HG03108 (cell line): ENCODE measurements around the gene ACOT4.
"Not testable (repeated sequence)": the region's sequence is repeated elsewhere in the genome, so short reads cannot be mapped to it uniquely, and the experiment has no call there.

Source experiments
- ATAC-seq: cut with Tn5 transposase; IDR thresholded peaks from one replicate; pipeline ENCODE4 v1.9.1; 2021; ENCODE audit warnings: moderate library complexity; ENCODE audit not compliant: unreplicated experiment

The ACOT4 gene

GRCh38 chr14:73591690-73592449 is at the start of gene ACOT4:
Gene ACOT4 (plus strand): TSS chr14:73591873. CDS start chr14:73591960, 87 bp downstream.
- ATAC-seq = peak; percentile 57

DNA sequence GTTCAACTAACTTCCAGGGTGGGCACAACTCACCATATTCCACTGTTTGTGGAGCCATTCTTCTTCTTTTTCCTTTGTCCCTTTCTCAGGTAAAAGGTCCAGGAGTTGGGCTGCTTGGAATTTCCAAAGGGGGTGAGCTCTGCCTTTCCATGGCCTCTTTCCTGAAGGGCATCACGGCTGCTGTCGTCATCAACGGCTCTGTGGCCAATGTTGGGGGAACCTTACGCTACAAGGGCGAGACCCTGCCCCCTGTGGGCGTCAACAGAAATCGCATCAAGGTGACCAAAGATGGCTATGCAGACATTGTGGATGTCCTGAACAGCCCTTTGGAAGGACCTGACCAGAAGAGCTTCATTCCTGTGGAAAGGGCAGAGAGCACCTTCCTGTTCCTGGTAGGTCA is 48.7 kb upstream of the ACOT4 start:
- ATAC-seq = not testable (repeated sequence)

- not testable (repeated sequence) for ATAC-seq
These were observed 46.3 kb upstream of the ACOT4 start for GRCh38 chr14:73545353-73545752.

DNA sequence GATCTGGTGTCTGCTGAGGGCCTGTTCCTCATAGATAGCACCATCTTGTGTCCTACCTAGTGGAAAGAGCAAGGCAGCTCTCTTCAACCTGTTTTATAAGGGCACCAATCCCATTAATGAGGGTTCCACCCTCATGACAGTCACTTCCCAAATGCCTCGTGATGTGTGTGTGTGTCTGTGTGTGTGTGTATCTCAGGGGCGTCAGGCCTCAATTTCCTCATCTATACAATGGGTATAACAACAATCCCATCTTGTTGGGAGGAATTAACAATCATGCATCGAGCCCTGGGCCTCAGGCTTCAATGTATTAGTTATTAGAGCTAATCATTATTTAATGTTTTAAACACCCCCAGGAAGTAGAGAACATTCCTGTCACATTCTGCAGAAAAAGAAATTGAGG is 42.6 kb upstream of the ACOT4 start:
- not testable (repeated sequence) for ATAC-seq

GRCh38 chr14:73549889-73550524 is 41.7 kb upstream of the ACOT4 start:
- not testable (repeated sequence) for ATAC-seq

DNA sequence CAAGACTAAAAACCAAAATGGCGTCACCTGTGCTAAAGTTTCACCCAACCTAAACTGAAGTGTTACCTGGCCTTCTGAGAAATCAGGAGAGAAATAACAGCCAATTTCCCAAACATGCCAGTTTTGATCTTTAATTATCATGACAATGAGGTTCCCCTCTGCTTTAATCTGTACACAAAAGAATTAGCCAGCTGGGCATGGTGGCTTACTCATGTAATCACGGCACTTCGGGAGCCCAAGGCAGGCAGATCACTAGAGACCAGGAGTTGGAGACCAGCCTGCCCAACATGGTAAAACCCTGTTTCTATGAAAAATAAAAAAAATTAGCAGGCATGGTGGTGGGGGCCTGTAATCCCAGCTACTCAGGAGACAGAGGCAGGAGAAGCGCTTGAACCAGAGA is 37.8 kb upstream of the ACOT4 start:
- ATAC-seq = no peak

DNA sequence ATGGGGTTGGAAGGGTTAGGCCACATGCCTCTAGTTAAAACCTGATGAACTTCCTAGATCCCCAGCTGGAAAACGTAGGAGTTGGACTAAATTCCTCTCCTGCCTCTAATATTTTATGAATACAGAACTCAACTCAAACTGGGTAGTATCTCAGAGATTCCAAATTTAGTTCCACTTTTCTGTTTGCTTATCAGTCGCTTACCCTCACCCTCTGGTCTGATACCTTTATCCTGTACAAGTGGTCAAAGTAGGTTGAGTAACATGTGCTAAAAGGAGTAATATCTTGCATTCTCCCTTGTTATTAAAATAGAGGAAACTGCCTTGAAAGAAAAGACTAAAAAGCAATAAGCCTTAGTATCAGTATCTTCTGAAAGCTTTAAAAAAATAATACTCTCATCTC is 34.5 kb upstream of the ACOT4 start:
- not testable (repeated sequence) for ATAC-seq

GRCh38 chr14:73558238-73558637 is 33.4 kb upstream of the ACOT4 start:
- ATAC-seq = not testable (repeated sequence)

DNA sequence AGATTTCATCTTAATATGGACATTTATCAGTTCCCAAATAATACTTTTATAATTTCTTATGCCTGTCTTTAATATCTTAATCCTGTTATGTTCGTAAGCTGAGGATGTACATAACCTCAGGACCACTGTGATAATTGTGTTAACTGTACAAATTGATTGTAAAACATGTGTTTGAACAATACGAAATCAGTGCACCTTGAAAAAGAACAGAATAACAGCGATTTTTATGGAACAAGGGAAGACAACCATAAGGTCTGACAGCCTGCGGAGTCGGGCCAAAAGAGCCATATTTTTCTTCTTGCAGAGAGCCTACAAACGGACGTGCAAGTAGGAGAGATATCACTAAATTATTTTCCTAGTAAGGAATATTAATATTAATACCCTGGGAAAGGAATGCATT is 29.4 kb upstream of the ACOT4 start:
- not testable (repeated sequence) for ATAC-seq

DNA sequence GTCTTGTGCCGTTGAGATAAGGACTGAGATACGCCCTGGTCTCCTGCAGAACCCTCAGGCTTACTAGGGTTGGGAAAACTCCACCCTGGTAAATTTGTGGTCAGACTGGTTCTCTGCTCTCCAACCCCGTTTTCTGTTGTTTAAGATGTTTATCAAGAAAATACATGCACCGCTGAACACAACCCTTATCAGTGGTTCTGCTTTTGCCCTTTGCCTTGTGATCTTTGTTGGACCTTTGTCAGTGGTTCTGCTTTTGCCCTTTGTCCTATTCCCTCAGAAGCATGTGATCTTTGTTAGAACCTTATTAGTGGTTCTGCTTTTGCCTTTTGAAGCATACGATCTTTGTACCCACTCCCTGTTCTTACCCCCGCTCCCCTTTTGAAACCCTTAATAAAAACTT is 29.0 kb upstream of the ACOT4 start:
- not testable (repeated sequence) for ATAC-seq

GRCh38 chr14:73566431-73566830 is 25.2 kb upstream of the ACOT4 start:
- ATAC-seq = not testable (repeated sequence)

GRCh38 chr14:73566935-73567334 is 24.7 kb upstream of the ACOT4 start:
- not testable (repeated sequence) for ATAC-seq

DNA sequence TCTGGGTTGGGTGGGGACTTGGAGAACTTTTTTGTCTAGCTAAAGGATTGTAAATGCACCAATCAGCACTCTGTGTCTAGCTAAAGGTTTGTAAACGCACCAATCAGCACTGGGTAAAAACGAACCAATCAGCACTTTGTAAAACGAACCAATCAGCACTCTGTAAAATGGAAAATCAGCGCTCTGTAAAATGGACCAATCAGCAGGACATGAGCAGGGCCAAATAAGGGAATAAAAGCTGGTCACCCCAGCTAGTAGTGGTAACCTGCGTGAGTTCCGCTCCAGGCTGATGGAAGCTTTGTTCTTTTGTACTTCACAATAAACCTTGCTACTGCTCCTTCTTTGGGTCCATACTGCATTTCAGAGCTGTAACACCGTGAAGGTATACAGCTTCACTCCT is 24.3 kb upstream of the ACOT4 start:
- ATAC-seq = no peak

DNA sequence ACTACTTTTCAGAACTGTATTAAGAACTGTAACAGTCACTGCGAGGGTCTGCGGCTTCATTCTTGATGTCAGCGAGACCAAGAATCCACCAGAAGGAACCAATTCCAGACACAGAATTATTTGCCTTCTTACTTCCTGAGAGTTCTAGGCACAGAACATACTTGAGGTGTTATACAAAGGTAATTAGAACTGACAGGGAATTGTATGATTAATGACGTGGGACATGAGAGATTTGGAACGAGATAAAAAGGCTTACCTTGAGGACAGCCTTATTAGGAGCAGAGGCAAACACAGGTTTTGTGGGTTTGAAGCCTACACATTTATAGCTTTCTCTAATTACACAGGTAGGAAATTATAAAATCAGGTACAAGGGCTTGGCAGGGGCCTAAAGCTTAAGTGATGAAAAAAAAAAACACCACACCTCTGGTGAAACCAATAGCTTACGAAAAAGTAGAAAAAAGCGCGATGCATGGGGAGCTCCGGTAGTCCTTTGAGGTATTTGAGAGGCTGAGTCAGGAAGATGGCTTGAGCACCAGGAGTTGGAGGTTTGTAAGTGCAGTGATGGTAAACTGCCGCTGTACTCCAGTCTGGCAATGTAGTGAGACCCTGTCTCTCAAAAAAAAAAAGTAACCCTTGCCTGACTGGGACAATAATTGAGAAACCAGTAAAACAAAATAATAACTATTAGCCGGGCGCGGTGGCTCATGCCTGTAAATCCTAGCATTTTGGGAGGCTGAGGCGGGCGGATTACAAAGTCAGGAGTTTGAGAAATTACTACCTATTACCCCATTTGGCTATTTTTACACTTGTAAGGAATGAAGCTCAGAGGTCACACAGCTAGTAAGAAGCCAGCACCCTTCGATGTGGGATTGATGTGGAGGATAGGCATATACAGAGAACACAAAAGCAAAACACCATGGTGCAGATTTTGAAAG is 23.5 kb upstream of the ACOT4 start:
- no peak for ATAC-seq

GRCh38 chr14:73568886-73569184 is 22.8 kb upstream of the ACOT4 start:
- not testable (repeated sequence) for ATAC-seq

- ATAC-seq = peak; percentile 59
These were observed 22.3 kb upstream of the ACOT4 start, which contains the start of gene ACOT2 for GRCh38 chr14:73569185-73569958. Gene ACOT2 (plus strand): TSS chr14:73569213. CDS start chr14:73569241, 28 bp downstream.

DNA sequence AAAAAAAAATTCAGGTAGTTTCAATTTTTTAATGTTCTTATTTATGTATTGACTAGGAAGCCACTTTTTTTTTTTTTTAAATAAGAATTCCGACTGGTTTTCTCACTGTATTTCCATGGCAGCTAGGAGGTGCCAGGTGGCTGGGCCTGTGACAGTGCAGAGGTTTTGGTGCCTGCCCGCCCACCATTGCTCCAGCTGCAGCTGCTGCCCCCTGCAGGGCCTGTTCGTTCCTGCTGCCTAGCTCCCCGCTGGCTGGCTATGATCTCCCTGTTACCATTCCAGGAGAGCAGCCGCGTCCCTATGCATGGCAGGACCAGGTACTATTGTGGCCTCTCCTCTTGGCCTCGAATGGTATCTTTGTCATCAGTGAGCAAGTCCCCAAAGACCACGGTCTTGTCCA is 20.8 kb upstream of the ACOT4 start:
- ATAC-seq = peak; percentile 57

- ATAC-seq = not testable (repeated sequence)
These were observed 18.6 kb upstream of the ACOT4 start for GRCh38 chr14:73573034-73573433.

- ATAC-seq = not testable (repeated sequence)
These were observed 17.9 kb upstream of the ACOT4 start for GRCh38 chr14:73573740-73574139.

DNA sequence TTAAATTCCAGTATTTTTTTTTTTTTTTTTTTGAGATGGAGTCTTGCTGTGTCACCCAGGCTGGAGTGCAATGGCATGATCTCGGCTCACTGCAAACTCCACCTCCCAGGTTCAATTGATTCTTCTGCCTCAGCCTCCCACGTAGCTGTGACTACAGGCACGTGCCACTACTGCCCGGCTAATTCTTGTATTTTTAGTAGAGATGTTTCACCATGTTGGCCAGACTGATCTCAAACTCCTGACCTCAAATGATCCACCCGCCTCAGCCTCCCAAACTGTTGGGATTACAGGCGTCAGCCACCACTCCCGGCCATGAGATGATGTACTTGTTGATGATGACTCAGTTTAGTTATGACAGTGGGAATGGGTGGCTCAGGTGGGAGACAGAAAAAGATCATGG is 17.4 kb upstream of the ACOT4 start:
- not testable (repeated sequence) for ATAC-seq

DNA sequence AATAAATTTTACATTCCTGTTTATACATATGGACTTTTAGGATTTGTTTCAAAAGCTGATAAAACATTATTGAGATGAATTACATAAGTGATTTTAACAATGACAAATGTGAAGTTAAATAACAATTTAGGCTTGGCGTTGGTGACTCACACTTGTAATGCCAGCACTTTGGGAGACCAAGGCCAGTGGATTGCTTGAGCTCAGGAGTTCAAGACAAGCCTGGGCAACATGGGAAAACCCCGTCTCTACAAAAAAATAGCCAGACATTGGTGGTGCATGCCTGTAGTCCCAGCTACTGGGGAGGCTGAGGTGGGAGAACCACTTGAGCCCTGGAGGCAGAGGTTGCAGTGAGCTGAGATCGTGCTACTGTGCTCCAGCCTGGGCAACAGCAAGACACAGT is 15.3 kb upstream of the ACOT4 start:
- ATAC-seq = no peak
